Loucy (cell line): ENCODE data around the gene MMP15.
"Not testable (repeated sequence)": the region's sequence is repeated elsewhere in the genome, so short reads cannot be mapped to it uniquely, and the experiment has no call there.

Experiments
- H2AFZ ChIP-seq: fragments of 200-600 bp; sonication (generic); 2 replicates; pipeline ENCODE4 v1.6.0; 2016; ENCODE audit warnings: antibody characterized with exemption, mild to moderate bottlenecking, low read length, moderate library complexity
- H3F3A ChIP-seq: fragments of 200-600 bp; 2 replicates; pipeline ENCODE4 v1.6.0; 2016; ENCODE audit warnings: antibody characterized with exemption, low read depth, mild to moderate bottlenecking
- H3K27me3 ChIP-seq: fragments of 200-600 bp; sonication (generic); 2 replicates; pipeline ENCODE4 v1.6.1; 2014; ENCODE audit warnings: low read length, mild to moderate bottlenecking; ENCODE audit not compliant: insufficient read depth, poor library complexity, severe bottlenecking
- H3K36me3 ChIP-seq: fragments of 200-600 bp; sonication (generic); 2 replicates; pipeline ENCODE4 v1.6.1; 2016; ENCODE audit warnings: low read length; ENCODE audit not compliant: insufficient read depth
- H3K4me1 ChIP-seq: fragments of 200-600 bp; sonication (generic); 2 replicates; pipeline ENCODE4 v1.5.1; 2014; ENCODE audit warnings: low read length, mild to moderate bottlenecking; ENCODE audit not compliant: insufficient read depth, poor library complexity, severe bottlenecking
- H3K4me2 ChIP-seq: fragments of 200-600 bp; sonication (generic); 2 replicates; pipeline ENCODE4 v1.6.0; 2014; ENCODE audit warnings: antibody characterized with exemption, low read length, low read depth, mild to moderate bottlenecking; ENCODE audit not compliant: poor library complexity, severe bottlenecking
- H3K4me3 ChIP-seq: fragments of 200-600 bp; sonication (generic); 2 replicates; pipeline ENCODE4 v1.5.1; 2014; ENCODE audit warnings: low read length, mild to moderate bottlenecking, mixed read lengths; ENCODE audit not compliant: poor library complexity, severe bottlenecking
- H3K79me2 ChIP-seq: fragments of 200-600 bp; sonication (generic); 2 replicates; pipeline ENCODE4 v1.6.1; 2014; ENCODE audit warnings: low read length; ENCODE audit not compliant: insufficient read depth
- H3K9ac ChIP-seq: fragments of 200-600 bp; sonication (generic); 2 replicates; pipeline ENCODE4 v1.6.0; 2014; ENCODE audit warnings: mild to moderate bottlenecking, low read depth, low read length, moderate library complexity; ENCODE audit not compliant: poor library complexity, severe bottlenecking
- H3K9me2 ChIP-seq: fragments of 200-600 bp; sonication (generic); replicated peaks from 2 replicates; pipeline ENCODE4 v1.6.1; 2016; ENCODE audit warnings: low read depth, low read length, mixed read lengths
- H3K9me3 ChIP-seq: fragments of 200-600 bp; sonication (generic); 2 replicates; pipeline ENCODE4 v1.6.1; 2014; ENCODE audit warnings: mild to moderate bottlenecking, antibody characterized with exemption, low read length, low read depth; ENCODE audit not compliant: insufficient read depth
- H4K20me1 ChIP-seq: fragments of 200-600 bp; sonication (generic); 2 replicates; pipeline ENCODE4 v1.6.0; 2014; ENCODE audit warnings: antibody characterized with exemption, low read length, mild to moderate bottlenecking; ENCODE audit not compliant: insufficient read depth, poor library complexity, severe bottlenecking
- CTCF ChIP-seq: fragments of 200-600 bp; sonication (generic); conservative IDR thresholded peaks from 2 replicates; pipeline ENCODE4 v1.5.1; 2014; ENCODE audit warnings: mild to moderate bottlenecking, antibody characterized with exemption, low read length
- EZH2phosphoT487 ChIP-seq: fragments of 200-600 bp; IDR thresholded peaks from 2 replicates; pipeline ENCODE4 v1.6.1; 2018; ENCODE audit warnings: antibody characterized with exemption, mild to moderate bottlenecking, moderate library complexity, borderline replicate concordance

MMP15 gene

GRCh38 chr16:58076514-58076913, 51.0 kb downstream of the MMP15 start:
- peaks cover 6% of the 10 kb centered on the region; the same call in 1 of the 2 replicates for H3K9me3 ChIP-seq
- H3K4me3 ChIP-seq = no peak overlapping the region
- no peaks in the 10 kb centered on the region for H3K4me1 ChIP-seq
- no peaks in the 10 kb centered on the region for H3K36me3 ChIP-seq
- no peaks in the 10 kb centered on the region for H3K9me2 ChIP-seq
- no peak overlapping the region for H3K9ac ChIP-seq
- no peaks in the 10 kb centered on the region for H3K79me2 ChIP-seq
- H3K27me3 ChIP-seq = no peaks in the 10 kb centered on the region
- no peaks in the 10 kb centered on the region for H3F3A ChIP-seq
- no peak overlapping the region for H2AFZ ChIP-seq
- TF ChIP-seq CTCF = no peak
- TF ChIP-seq EZH2phosphoT487 = no peak
- no peaks in the 10 kb centered on the region for H4K20me1 ChIP-seq
- no peak overlapping the region for H3K4me2 ChIP-seq

GRCh38 chr16:58077796-58078195, 52.2 kb downstream of the MMP15 start:
- Histone ChIP-seq H4K20me1 (no peaks in the 10 kb centered on the region), H3K27me3 (no peaks in the 10 kb centered on the region), H3K4me2 (no peak overlapping the region), H2AFZ (no peak overlapping the region), H3K36me3 (no peaks in the 10 kb centered on the region), H3K79me2 (no peaks in the 10 kb centered on the region), H3K9ac (no peak overlapping the region), H3F3A (no peaks in the 10 kb centered on the region), H3K4me3 (no peak overlapping the region), H3K4me1 (no peaks in the 10 kb centered on the region), H3K9me3 (peaks cover 6% of the 10 kb centered on the region; the same call in 1 of the 2 replicates), H3K9me2 (no peaks in the 10 kb centered on the region)
- TF ChIP-seq CTCF (no peak), EZH2phosphoT487 (no peak)

GRCh38 chr16:58080657-58081056, 55.1 kb downstream of the MMP15 start:
- not testable (repeated sequence) for H4K20me1 ChIP-seq, H3K79me2 ChIP-seq, H2AFZ ChIP-seq, H3K4me2 ChIP-seq, H3K36me3 ChIP-seq, H3K9me2 ChIP-seq, H3K9me3 ChIP-seq, H3K9ac ChIP-seq, H3K27me3 ChIP-seq, H3K4me1 ChIP-seq, H3K4me3 ChIP-seq, H3F3A ChIP-seq

GRCh38 chr16:58082381-58082780, 56.8 kb downstream of the MMP15 start:
- Histone ChIP-seq H3K9me3 (no peaks in the 10 kb centered on the region), H3K4me3 (no peak overlapping the region), H3K36me3 (no peaks in the 10 kb centered on the region), H3K9ac (no peak overlapping the region), H3F3A (no peaks in the 10 kb centered on the region), H3K4me1 (no peaks in the 10 kb centered on the region), H3K9me2 (no peaks in the 10 kb centered on the region), H3K79me2 (no peaks in the 10 kb centered on the region), H4K20me1 (no peaks in the 10 kb centered on the region), H3K27me3 (no peaks in the 10 kb centered on the region), H3K4me2 (no peak overlapping the region), H2AFZ (no peak overlapping the region)
- no peak for TF ChIP-seq EZH2phosphoT487
- no peak for TF ChIP-seq CTCF
